Nephron progenitor cell (in vitro differentiated cells): ENCODE results near the gene TTC39C.

Source experiments
- DNase-seq: peaks from one replicate; pipeline ENCODE4 v3.0.0; 2021
- H3K27ac Mint-ChIP-seq: 2 replicates; pipeline ENCODE4 v1.8.0; 2021; ENCODE audit warnings: mild to moderate bottlenecking, moderate library complexity, mixed read lengths
- H3K27me3 Mint-ChIP-seq: 2 replicates; pipeline ENCODE4 v1.8.0; 2021; ENCODE audit warnings: mild to moderate bottlenecking, low read depth, mixed read lengths; ENCODE audit not compliant: poor library complexity
- H3K36me3 Mint-ChIP-seq: 2 replicates; pipeline ENCODE4 v1.8.0; 2021; ENCODE audit warnings: low read depth, mixed read lengths
- H3K4me1 Mint-ChIP-seq: 2 replicates; pipeline ENCODE4 v1.8.0; 2021; ENCODE audit warnings: mixed read lengths
- H3K4me3 Mint-ChIP-seq: 2 replicates; pipeline ENCODE4 v1.8.0; 2021; ENCODE audit warnings: mild to moderate bottlenecking, moderate library complexity, mixed read lengths
- H3K9me3 Mint-ChIP-seq: 2 replicates; pipeline ENCODE4 v1.8.0; 2021; ENCODE audit warnings: mild to moderate bottlenecking, moderate library complexity, mixed read lengths
- TF ChIP-seq, protein P1 (sequence below): fragments of 200-600 bp; sonication (generic); IDR thresholded peaks from 2 replicates; pipeline ENCODE4 v1.5.0; 2021; ENCODE audit warnings: antibody characterized with exemption

The TTC39C gene

DNA sequence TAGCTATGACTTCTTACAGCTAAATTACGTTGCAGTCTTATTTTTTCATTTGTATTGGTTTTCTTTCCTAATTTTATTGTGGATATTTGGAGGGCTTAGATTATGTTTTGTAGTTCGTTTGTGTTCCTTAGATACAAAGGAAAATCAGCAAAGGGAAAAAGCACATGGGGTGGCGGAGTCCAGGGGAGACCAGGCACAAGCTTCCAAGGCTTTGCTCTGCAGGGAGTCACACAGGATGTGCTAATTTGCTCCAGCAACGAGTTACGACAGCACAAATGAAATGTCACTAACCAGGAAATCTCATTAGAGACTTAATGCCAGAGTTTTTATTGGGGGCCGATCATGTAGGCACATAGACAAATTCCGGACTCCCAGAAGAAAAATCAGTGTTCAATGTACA is 63.8 kb downstream of the TTC39C start:
- DNase-seq, result no peak
- no peak overlapping the region for H3K27ac Mint-ChIP-seq
- H3K36me3 Mint-ChIP-seq, result peaks cover 26% of the 10 kb centered on the region
- no peaks in the 10 kb centered on the region for H3K27me3 Mint-ChIP-seq
- peaks cover 17% of the 10 kb centered on the region for H3K4me1 Mint-ChIP-seq
- peaks cover 8% of the 10 kb centered on the region for H3K9me3 Mint-ChIP-seq
- TF ChIP-seq, protein P1, sequence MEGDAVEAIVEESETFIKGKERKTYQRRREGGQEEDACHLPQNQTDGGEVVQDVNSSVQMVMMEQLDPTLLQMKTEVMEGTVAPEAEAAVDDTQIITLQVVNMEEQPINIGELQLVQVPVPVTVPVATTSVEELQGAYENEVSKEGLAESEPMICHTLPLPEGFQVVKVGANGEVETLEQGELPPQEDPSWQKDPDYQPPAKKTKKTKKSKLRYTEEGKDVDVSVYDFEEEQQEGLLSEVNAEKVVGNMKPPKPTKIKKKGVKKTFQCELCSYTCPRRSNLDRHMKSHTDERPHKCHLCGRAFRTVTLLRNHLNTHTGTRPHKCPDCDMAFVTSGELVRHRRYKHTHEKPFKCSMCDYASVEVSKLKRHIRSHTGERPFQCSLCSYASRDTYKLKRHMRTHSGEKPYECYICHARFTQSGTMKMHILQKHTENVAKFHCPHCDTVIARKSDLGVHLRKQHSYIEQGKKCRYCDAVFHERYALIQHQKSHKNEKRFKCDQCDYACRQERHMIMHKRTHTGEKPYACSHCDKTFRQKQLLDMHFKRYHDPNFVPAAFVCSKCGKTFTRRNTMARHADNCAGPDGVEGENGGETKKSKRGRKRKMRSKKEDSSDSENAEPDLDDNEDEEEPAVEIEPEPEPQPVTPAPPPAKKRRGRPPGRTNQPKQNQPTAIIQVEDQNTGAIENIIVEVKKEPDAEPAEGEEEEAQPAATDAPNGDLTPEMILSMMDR, result no peak
- no peak overlapping the region for H3K4me3 Mint-ChIP-seq

DNA sequence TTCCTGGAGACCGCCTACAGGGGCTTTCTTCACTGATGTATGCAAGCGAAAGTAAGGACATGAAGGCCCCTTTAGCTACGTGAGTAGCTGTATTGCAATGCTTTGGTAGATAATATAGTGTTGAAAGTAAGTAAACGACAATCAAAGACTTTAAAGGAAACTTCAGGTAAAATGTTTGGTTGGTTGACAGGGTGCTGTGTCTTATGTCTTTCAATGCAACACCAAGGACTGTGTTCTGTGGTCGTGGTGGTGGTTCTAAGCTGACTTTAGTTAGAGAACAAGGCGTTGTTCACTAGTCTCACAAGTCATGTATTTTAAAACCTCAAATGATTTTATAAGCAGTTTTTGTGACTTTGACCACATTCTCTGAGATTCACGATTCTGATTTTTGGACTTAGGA is 66.3 kb downstream of the TTC39C start:
- TF ChIP-seq, protein P1, result no peak
- Mint-ChIP-seq H3K4me1 (peaks cover 14% of the 10 kb centered on the region), H3K9me3 (no peaks in the 10 kb centered on the region), H3K27me3 (no peaks in the 10 kb centered on the region), H3K4me3 (no peak overlapping the region), H3K36me3 (peaks cover 20% of the 10 kb centered on the region), H3K27ac (no peak overlapping the region)
- DNase-seq, result no peak

DNA sequence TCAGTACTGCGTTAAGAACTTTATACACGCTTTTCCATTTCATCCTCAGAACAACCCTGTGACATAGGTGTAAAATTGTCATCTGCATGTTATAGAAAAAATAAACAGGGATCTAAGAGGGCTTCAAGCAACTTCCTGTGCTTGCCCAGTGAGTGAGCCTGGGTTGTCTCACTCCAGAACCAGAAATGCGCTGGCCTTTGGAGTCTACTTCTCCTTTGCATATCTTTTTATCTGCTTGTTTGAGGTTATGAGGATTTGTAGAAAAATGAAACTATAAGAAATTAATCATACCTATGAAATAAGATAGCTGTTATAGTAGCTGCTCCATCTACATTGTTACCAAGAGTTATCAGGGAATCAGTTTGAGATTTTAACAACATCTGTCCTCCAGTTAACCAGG is 69.0 kb downstream of the TTC39C start:
- H3K27me3 Mint-ChIP-seq, result no peaks in the 10 kb centered on the region
- H3K4me1 Mint-ChIP-seq, result peaks cover 5% of the 10 kb centered on the region
- H3K36me3 Mint-ChIP-seq, result peaks cover 13% of the 10 kb centered on the region
- H3K9me3 Mint-ChIP-seq, result no peaks in the 10 kb centered on the region
- no peak overlapping the region for H3K27ac Mint-ChIP-seq
- no peak overlapping the region for H3K4me3 Mint-ChIP-seq
- TF ChIP-seq, protein P1, result no peak
- no peak for DNase-seq

DNA sequence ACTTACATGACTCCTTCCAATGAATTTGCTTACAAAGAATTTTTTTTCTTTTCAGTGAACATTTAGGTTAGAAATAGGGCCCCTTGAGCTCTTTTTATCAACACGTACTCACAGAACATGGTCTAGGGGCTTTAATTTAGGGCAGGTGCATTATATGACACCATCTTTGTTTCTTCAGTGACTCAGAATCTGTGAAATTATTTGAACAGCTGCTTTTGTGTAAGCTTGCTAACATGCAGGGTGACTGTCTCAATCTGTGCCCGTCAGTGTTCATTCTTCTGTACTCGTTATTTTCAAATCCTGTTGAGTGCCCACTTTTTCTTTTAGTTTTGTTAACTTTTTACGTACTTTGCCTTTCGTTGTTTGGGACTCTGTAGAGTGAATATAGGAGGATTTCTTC is 71.5 kb downstream of the TTC39C start:
- Mint-ChIP-seq H3K27me3 (no peaks in the 10 kb centered on the region), H3K4me1 (peaks cover 13% of the 10 kb centered on the region), H3K9me3 (no peaks in the 10 kb centered on the region), H3K27ac (no peak overlapping the region), H3K4me3 (no peak overlapping the region), H3K36me3 (peaks cover 13% of the 10 kb centered on the region)
- TF ChIP-seq, protein P1, result no peak
- no peak for DNase-seq

DNA sequence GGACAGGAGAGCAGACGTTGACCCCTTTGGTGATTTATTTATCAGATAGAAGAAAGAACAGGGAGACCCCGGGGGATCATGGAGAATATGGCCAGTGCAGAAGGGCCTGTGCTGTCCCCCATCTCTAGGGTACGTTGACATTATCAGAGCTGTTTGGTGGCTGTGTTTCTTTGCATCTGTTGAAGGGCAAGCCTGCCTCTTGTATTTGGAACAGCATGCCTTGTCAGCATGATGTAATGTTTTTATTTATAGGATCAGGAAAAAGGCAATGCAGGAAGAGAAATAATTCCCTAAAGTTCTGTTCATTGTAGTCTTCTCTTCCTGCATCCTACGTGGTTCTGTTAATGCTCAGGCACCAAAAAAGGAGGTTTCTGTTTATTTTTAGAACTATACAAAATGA is 74.5 kb downstream of the TTC39C start:
- Mint-ChIP-seq H3K9me3 (peaks cover 4% of the 10 kb centered on the region), H3K27ac (no peak overlapping the region), H3K36me3 (peaks cover 25% of the 10 kb centered on the region), H3K4me3 (no peak overlapping the region), H3K4me1 (peaks cover 13% of the 10 kb centered on the region), H3K27me3 (peaks cover 4% of the 10 kb centered on the region)
- TF ChIP-seq, protein P1, result no peak
- DNase-seq, result no peak

DNA sequence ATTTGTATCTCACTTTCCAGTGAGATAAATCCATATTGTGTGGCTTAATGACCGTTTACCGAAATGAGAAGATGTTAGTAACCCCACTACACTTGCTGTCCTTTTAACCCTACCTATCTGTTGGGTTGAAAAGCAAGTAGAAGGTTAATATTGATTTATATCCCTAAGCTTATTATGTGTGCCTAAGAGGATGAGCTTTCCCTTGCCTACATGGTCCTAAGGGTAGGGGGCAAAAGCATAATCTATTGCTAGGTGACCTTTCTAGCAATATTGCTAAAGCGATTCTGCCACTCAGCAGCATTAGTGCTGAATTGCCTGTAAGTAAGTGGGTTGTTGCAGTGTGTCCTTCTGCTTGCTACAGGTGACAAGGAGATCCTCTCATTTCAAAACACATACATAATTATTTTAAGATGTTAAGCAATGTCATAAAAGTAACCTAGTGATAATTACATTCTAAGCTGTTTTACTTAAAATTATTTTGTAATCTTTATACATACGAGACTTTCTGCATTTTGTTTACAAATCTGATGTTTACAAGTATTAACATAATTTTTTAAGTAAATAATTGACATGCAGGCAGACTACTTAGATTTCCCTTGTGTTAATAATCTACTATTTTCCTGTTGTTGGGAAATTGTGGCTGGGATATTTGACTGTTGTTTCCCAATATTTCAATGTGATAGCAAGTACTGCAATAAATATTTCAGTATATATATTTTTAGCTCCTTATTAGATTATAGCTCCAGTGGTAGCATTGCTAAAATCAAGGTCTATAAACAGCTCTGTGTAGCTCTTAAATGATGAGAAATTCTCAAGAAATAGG is 75.2 kb downstream of the TTC39C start:
- Mint-ChIP-seq H3K27me3 (peaks cover 4% of the 10 kb centered on the region), H3K27ac (no peak overlapping the region), H3K9me3 (peaks cover 4% of the 10 kb centered on the region), H3K36me3 (peaks cover 28% of the 10 kb centered on the region), H3K4me1 (peaks cover 13% of the 10 kb centered on the region), H3K4me3 (no peak overlapping the region)
- no peak for DNase-seq
- TF ChIP-seq, protein P1, result no peak
